MM.1S (cell line): ENCODE data around the gene MRPS6.

Experiments
- DNase-seq: peaks from one replicate; pipeline ENCODE4 v3.0.0-alpha.2; 2015
- H2AFZ ChIP-seq: fragments of 300-600 bp; sonication (generic); 2 replicates; pipeline ENCODE4 v1.6.0; 2016; ENCODE audit warnings: antibody characterized with exemption, low read length
- H3F3A ChIP-seq: fragments of 300-600 bp; sonication (generic); 2 replicates; pipeline ENCODE4 v1.6.1; 2016; ENCODE audit warnings: mild to moderate bottlenecking, antibody characterized with exemption, low read length, moderate library complexity, mixed read lengths; ENCODE audit not compliant: insufficient read depth
- H3K27ac ChIP-seq: fragments of 300-600 bp; sonication (generic); 2 replicates; pipeline ENCODE4 v1.5.1; 2016; ENCODE audit warnings: mild to moderate bottlenecking, low read length
- H3K27me3 ChIP-seq: fragments of 300-600 bp; sonication (generic); replicated peaks from 2 replicates; pipeline ENCODE4 v1.6.0; 2016; ENCODE audit warnings: low read length; ENCODE audit not compliant: insufficient read depth
- H3K36me3 ChIP-seq: fragments of 300-600 bp; sonication (generic); replicated peaks from 2 replicates; pipeline ENCODE4 v1.6.1; 2016; ENCODE audit warnings: mild to moderate bottlenecking, low read length, mixed read lengths; ENCODE audit not compliant: insufficient read depth
- H3K4me1 ChIP-seq: fragments of 300-600 bp; sonication (generic); 2 replicates; pipeline ENCODE4 v1.6.1; 2016; ENCODE audit warnings: low read length, mixed read lengths
- H3K4me2 ChIP-seq: fragments of 300-600 bp; sonication (generic); 2 replicates; pipeline ENCODE4 v1.6.0; 2016; ENCODE audit warnings: low read depth, low read length
- H3K4me3 ChIP-seq: fragments of 300-600 bp; sonication (generic); 2 replicates; pipeline ENCODE4 v1.5.1; 2016; ENCODE audit warnings: low read length, mixed read lengths
- H3K79me2 ChIP-seq: fragments of 300-600 bp; sonication (generic); 2 replicates; pipeline ENCODE4 v1.6.1; 2016; ENCODE audit warnings: mixed run types, low read length, mixed read lengths
- H3K9ac ChIP-seq: fragments of 300-600 bp; sonication (generic); 2 replicates; pipeline ENCODE4 v1.6.1; 2016; ENCODE audit warnings: low read length, mixed read lengths
- H3K9me2 ChIP-seq: fragments of 300-600 bp; sonication (generic); replicated peaks from 2 replicates; pipeline ENCODE4 v1.6.1; 2016; ENCODE audit warnings: mild to moderate bottlenecking, low read length, mixed read lengths; ENCODE audit not compliant: insufficient read depth
- H3K9me3 ChIP-seq: fragments of 300-600 bp; sonication (generic); replicated peaks from 2 replicates; pipeline ENCODE4 v1.6.1; 2016; ENCODE audit warnings: mild to moderate bottlenecking, low read length, mixed read lengths; ENCODE audit not compliant: insufficient read depth
- H4K20me1 ChIP-seq: fragments of 300-600 bp; sonication (generic); 2 replicates; pipeline ENCODE4 v1.6.1; 2016; ENCODE audit warnings: mild to moderate bottlenecking, low read length, moderate library complexity, mixed read lengths; ENCODE audit not compliant: insufficient read depth
- EZH2 ChIP-seq: fragments of 300-600 bp; sonication (generic); optimal IDR thresholded peaks from 2 replicates; pipeline ENCODE3; 2017; ENCODE audit warnings: low read depth, mild to moderate bottlenecking, antibody characterized with exemption, low read length, mixed read lengths
- EZH2phosphoT487 ChIP-seq: fragments of 300-600 bp; sonication (generic); IDR thresholded peaks from 2 replicates; pipeline ENCODE4 v1.6.1; 2018; ENCODE audit warnings: antibody characterized with exemption, low read length
- TF ChIP-seq, protein P1 (sequence below): fragments of 300-600 bp; sonication (generic); IDR thresholded peaks from 2 replicates; pipeline ENCODE4 v1.5.1; 2016; ENCODE audit warnings: antibody characterized with exemption, low read length, mixed read lengths

Gene MRPS6

DNA sequence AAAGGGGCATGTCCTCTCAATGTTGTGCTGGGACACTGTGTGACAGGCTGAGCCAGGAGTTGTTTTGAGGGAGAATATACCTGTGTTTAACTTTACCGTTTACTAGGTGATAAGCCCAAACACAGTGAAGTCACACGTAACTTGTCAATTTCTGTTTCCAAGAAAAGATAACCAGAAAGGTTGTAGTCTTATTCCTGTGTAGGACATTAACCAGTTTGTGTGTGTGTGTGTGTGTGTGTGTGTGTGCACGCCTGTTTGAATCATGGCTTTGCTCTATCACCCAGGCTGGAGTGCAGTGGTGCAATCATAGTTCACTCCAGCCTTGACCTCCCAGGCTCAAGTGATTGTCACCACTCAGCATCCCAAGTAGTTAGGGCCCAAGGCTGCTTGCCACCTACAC, 83.6 kb downstream of the MRPS6 start:
- Histone ChIP-seq H3K9me2 (no peaks in the 10 kb centered on the region), H3K36me3 (no peaks in the 10 kb centered on the region), H3K4me2 (no peak overlapping the region), H3F3A (no peaks in the 10 kb centered on the region), H3K9ac (no peak overlapping the region), H3K27ac (no peak overlapping the region), H3K79me2 (no peaks in the 10 kb centered on the region), H3K9me3 (no peaks in the 10 kb centered on the region), H4K20me1 (no peaks in the 10 kb centered on the region), H2AFZ (no peak overlapping the region), H3K4me1 (no peaks in the 10 kb centered on the region), H3K27me3 (no peaks in the 10 kb centered on the region), H3K4me3 (no peak overlapping the region)
- TF ChIP-seq EZH2: no peak
- no peak for TF ChIP-seq EZH2phosphoT487
- TF ChIP-seq, protein P1, sequence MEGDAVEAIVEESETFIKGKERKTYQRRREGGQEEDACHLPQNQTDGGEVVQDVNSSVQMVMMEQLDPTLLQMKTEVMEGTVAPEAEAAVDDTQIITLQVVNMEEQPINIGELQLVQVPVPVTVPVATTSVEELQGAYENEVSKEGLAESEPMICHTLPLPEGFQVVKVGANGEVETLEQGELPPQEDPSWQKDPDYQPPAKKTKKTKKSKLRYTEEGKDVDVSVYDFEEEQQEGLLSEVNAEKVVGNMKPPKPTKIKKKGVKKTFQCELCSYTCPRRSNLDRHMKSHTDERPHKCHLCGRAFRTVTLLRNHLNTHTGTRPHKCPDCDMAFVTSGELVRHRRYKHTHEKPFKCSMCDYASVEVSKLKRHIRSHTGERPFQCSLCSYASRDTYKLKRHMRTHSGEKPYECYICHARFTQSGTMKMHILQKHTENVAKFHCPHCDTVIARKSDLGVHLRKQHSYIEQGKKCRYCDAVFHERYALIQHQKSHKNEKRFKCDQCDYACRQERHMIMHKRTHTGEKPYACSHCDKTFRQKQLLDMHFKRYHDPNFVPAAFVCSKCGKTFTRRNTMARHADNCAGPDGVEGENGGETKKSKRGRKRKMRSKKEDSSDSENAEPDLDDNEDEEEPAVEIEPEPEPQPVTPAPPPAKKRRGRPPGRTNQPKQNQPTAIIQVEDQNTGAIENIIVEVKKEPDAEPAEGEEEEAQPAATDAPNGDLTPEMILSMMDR: no peak
- DNase-seq: no peak

- no peak overlapping the region for H3K4me2 ChIP-seq
- H4K20me1 ChIP-seq: no peaks in the 10 kb centered on the region
- no peaks in the 10 kb centered on the region for H3K4me1 ChIP-seq
- TF ChIP-seq, protein P1: no peak
- TF ChIP-seq EZH2: no peak
- no peak for TF ChIP-seq EZH2phosphoT487
- no peaks in the 10 kb centered on the region for H3K9me3 ChIP-seq
- H3K79me2 ChIP-seq: no peaks in the 10 kb centered on the region
- no peaks in the 10 kb centered on the region for H3K36me3 ChIP-seq
- H3K27ac ChIP-seq: no peak overlapping the region
- no peak overlapping the region for H3K4me3 ChIP-seq
- H3F3A ChIP-seq: no peaks in the 10 kb centered on the region
- H3K27me3 ChIP-seq: no peaks in the 10 kb centered on the region
- H3K9me2 ChIP-seq: no peaks in the 10 kb centered on the region
- no peak for DNase-seq
- H3K9ac ChIP-seq: no peak overlapping the region
- H2AFZ ChIP-seq: no peak overlapping the region
Measured at GRCh38 chr21:34157521-34157920, 84.1 kb downstream of the MRPS6 start.

GRCh38 chr21:34158866-34159835, 85.8 kb downstream of the MRPS6 start:
- DNase-seq: no peak
- TF ChIP-seq EZH2phosphoT487 (no peak), EZH2 (no peak)
- TF ChIP-seq, protein P1: no peak
- H3K27ac ChIP-seq: no peak overlapping the region
- H3K4me1 ChIP-seq: no peaks in the 10 kb centered on the region
- no peak overlapping the region for H3K9ac ChIP-seq
- H3K4me3 ChIP-seq: no peak overlapping the region
- no peaks in the 10 kb centered on the region for H3F3A ChIP-seq
- no peaks in the 10 kb centered on the region for H4K20me1 ChIP-seq
- H3K27me3 ChIP-seq: no peaks in the 10 kb centered on the region
- H3K79me2 ChIP-seq: no peaks in the 10 kb centered on the region
- H3K36me3 ChIP-seq: no peaks in the 10 kb centered on the region
- no peak overlapping the region for H2AFZ ChIP-seq
- no peak overlapping the region for H3K4me2 ChIP-seq
- no peaks in the 10 kb centered on the region for H3K9me3 ChIP-seq
- H3K9me2 ChIP-seq: no peaks in the 10 kb centered on the region
